H9 (cell line): Measurements from ENCODE around the gene SPHK2. TPM values are rescaled to one million over a fixed set of nuclear protein-coding genes. Genes with fewer than 3 reads are reported as not detected.
"Not testable (repeated sequence)": the region's sequence is repeated elsewhere in the genome, so short reads cannot be mapped to it uniquely, and the experiment has no call there.

Experiments used
- DNase-seq: peaks from one replicate; pipeline ENCODE4 v3.0.0-alpha.2; 2017
- H2AFZ ChIP-seq: one replicate; pipeline ENCODE4 v1.6.1; 2013; ENCODE audit warnings: mild to moderate bottlenecking, low read length, control low read depth, moderate library complexity
- H2AK5ac ChIP-seq: 2 replicates; pipeline ENCODE4 v1.6.1; 2013; ENCODE audit warnings: low read length, control low read depth, mixed read lengths; ENCODE audit not compliant: insufficient read length
- H2BK120ac ChIP-seq: one replicate; pipeline ENCODE4 v1.6.1; 2013; ENCODE audit warnings: low read depth, mild to moderate bottlenecking, low read length, control low read depth, inconsistent platforms; ENCODE audit not compliant: poor library complexity, severe bottlenecking
- H2BK12ac ChIP-seq: 2 replicates; pipeline ENCODE4 v1.6.1; 2013; ENCODE audit warnings: low read length, control low read depth, mixed read lengths, low read depth; ENCODE audit not compliant: insufficient read length
- H2BK15ac ChIP-seq: 2 replicates; pipeline ENCODE4 v1.6.1; 2013; ENCODE audit warnings: low read depth, low read length, control low read depth
- H2BK20ac ChIP-seq: one replicate; pipeline ENCODE4 v1.6.1; 2013; ENCODE audit warnings: low read depth, mild to moderate bottlenecking, low read length, control low read depth, inconsistent platforms; ENCODE audit not compliant: poor library complexity, severe bottlenecking
- H2BK5ac ChIP-seq: 2 replicates; pipeline ENCODE4 v1.6.1; 2013; ENCODE audit warnings: low read length, control low read depth, mixed read lengths; ENCODE audit not compliant: insufficient read length
- H3K14ac ChIP-seq: 2 replicates; pipeline ENCODE4 v1.6.1; 2013; ENCODE audit warnings: low read length, control low read depth; ENCODE audit not compliant: insufficient read depth
- H3K18ac ChIP-seq: 2 replicates; pipeline ENCODE4 v1.6.1; 2013; ENCODE audit warnings: low read depth, mild to moderate bottlenecking, mixed read lengths, low read length, control low read depth; ENCODE audit not compliant: insufficient read length
- H3K23ac ChIP-seq: 2 replicates; pipeline ENCODE4 v1.6.1; 2013; ENCODE audit warnings: low read length, control low read depth, mixed read lengths, low read depth; ENCODE audit not compliant: insufficient read length
- H3K23me2 ChIP-seq: 2 replicates; pipeline ENCODE4 v1.6.1; 2013; ENCODE audit warnings: low read depth, mild to moderate bottlenecking, mixed read lengths, low read length, control low read depth; ENCODE audit not compliant: insufficient read length, poor library complexity, severe bottlenecking
- H3K27ac ChIP-seq: 2 replicates; pipeline ENCODE4 v1.5.1; 2013; ENCODE audit warnings: low read length, control low read depth, mixed read lengths, low read depth; ENCODE audit not compliant: insufficient read length
- H3K27me3 ChIP-seq: 2 replicates; pipeline ENCODE4 v1.6.1; 2013; ENCODE audit warnings: low read length, control low read depth, inconsistent platforms; ENCODE audit not compliant: insufficient read depth
- H3K4ac ChIP-seq: 2 replicates; pipeline ENCODE4 v1.6.1; 2013; ENCODE audit warnings: low read depth, mild to moderate bottlenecking, control low read depth, inconsistent platforms, low read length, moderate library complexity
- H3K4me1 ChIP-seq: 2 replicates; pipeline ENCODE4 v1.6.1; 2013; ENCODE audit warnings: low read length, control low read depth, inconsistent platforms; ENCODE audit not compliant: insufficient read depth
- H3K4me2 ChIP-seq: 2 replicates; pipeline ENCODE4 v1.6.1; 2013; ENCODE audit warnings: low read length, control low read depth, mixed read lengths; ENCODE audit not compliant: insufficient read length, insufficient read depth
- H3K56ac ChIP-seq: 2 replicates; pipeline ENCODE4 v1.6.1; 2013; ENCODE audit warnings: low read depth, mild to moderate bottlenecking, mixed read lengths, low read length, control low read depth; ENCODE audit not compliant: insufficient read length
- H3K79me1 ChIP-seq: 2 replicates; pipeline ENCODE4 v1.6.1; 2013; ENCODE audit warnings: low read depth, mild to moderate bottlenecking, moderate library complexity, low read length, control low read depth, inconsistent platforms; ENCODE audit not compliant: insufficient read depth, poor library complexity, severe bottlenecking
- H3K79me2 ChIP-seq: 2 replicates; pipeline ENCODE4 v1.6.1; 2013; ENCODE audit warnings: low read length, control low read depth, inconsistent platforms; ENCODE audit not compliant: insufficient read depth
- H3K9ac ChIP-seq: 2 replicates; pipeline ENCODE4 v1.6.1; 2013; ENCODE audit warnings: low read length, control low read depth, mixed read lengths; ENCODE audit not compliant: insufficient read length; ENCODE audit errors: extremely low read depth
- H3K9me3 ChIP-seq: one replicate; pipeline ENCODE4 v1.6.1; 2013; ENCODE audit warnings: low read depth, low read length, inconsistent platforms; ENCODE audit not compliant: control insufficient read depth
- H3T11ph ChIP-seq: one replicate; pipeline ENCODE4 v1.6.1; 2013; ENCODE audit warnings: mild to moderate bottlenecking, low read length, control low read depth, inconsistent platforms
- H4K20me1 ChIP-seq: one replicate; pipeline ENCODE4 v1.6.1; 2013; ENCODE audit not compliant: control insufficient read depth, insufficient read length, insufficient read depth
- H4K5ac ChIP-seq: 2 replicates; pipeline ENCODE4 v1.6.1; 2013; ENCODE audit warnings: low read depth, mild to moderate bottlenecking, mixed read lengths, low read length, control low read depth; ENCODE audit not compliant: insufficient read length
- H4K8ac ChIP-seq: replicated peaks from 2 replicates; pipeline ENCODE4 v1.6.1; 2013; ENCODE audit warnings: low read length, control low read depth, mixed read lengths, low read depth; ENCODE audit not compliant: insufficient read length
- H4K91ac ChIP-seq: 2 replicates; pipeline ENCODE4 v1.6.1; 2013; ENCODE audit warnings: low read depth, mild to moderate bottlenecking, moderate library complexity, mixed read lengths, low read length, control low read depth; ENCODE audit not compliant: insufficient read length
- H3K27ac Mint-ChIP-seq, 3 experiments: 2 replicates in 2 of 3; 3 replicates in 1 of 3; pipeline ENCODE4 v1.8.0; 2020 to 2021; ENCODE audit warnings: mixed read lengths in 3 of 3, mild to moderate bottlenecking in 1 of 3, moderate library complexity in 1 of 3
- H3K27me3 Mint-ChIP-seq: 2 replicates; pipeline ENCODE4 v1.8.0; 2021; ENCODE audit warnings: low read depth, mild to moderate bottlenecking, moderate library complexity, mixed read lengths
- H3K36me3 Mint-ChIP-seq, 3 experiments: 2 replicates in 2 of 3; 3 replicates in 1 of 3; pipeline ENCODE4 v1.8.0; 2020 to 2021; ENCODE audit warnings: low read depth in 3 of 3, mixed read lengths in 3 of 3; ENCODE audit not compliant: insufficient read depth in 1 of 3
- H3K4me1 Mint-ChIP-seq, 2 experiments: 2 replicates each; pipeline ENCODE4 v1.8.0; 2020; ENCODE audit warnings: mixed read lengths in 2 of 2
- H3K4me3 Mint-ChIP-seq, 2 experiments: 2 replicates in 1 of 2; 3 replicates in 1 of 2; pipeline ENCODE4 v1.8.0; 2020 to 2021; ENCODE audit warnings: mild to moderate bottlenecking in 2 of 2, mixed read lengths in 2 of 2, moderate library complexity in 1 of 2
- H3K9me3 Mint-ChIP-seq, 2 experiments: 2 replicates in 1 of 2; 3 replicates in 1 of 2; pipeline ENCODE4 v1.8.0; 2020; ENCODE audit warnings: mild to moderate bottlenecking in 2 of 2, mixed read lengths in 2 of 2, moderate library complexity in 1 of 2
- CTCF ChIP-seq: fragments of 200-600 bp; sonication (generic); conservative IDR thresholded peaks from 3 replicates; pipeline ENCODE4 v1.8.0; 2021; ENCODE audit warnings: antibody characterized with exemption, mild to moderate bottlenecking
- WGBS: extraction: QIAGEN DNeasy Blood & Tissue Kit; methylation state at CpG from one replicate; pipeline ENCODE4 v1.1.7; 2013; ENCODE audit warnings: missing lambda C conversion rate, low lambda C conversion rate, mixed read lengths; ENCODE audit not compliant: insufficient read length; ENCODE audit errors: extremely low coverage; 5-methylcytosine and 5-hydroxymethylcytosine counted together
- total RNA-seq: library from RNA; stranded (reverse); gene quantifications from 2 replicates; pipeline ENCODE4 v1.2.1, GENCODE V29; 2021

The SPHK2 gene
- total RNA-seq, 1 experiment from 2014 or later, result 57.2 TPM

GRCh38 chr19:48631225-48631624 is 11.9 kb downstream of the SPHK2 start:
- Histone ChIP-seq H2BK20ac (no peak overlapping the region), H2AFZ (no peak overlapping the region), H3K4me2 (peak overlapping the region; percentile 58), H3K79me2 (no peaks in the 10 kb centered on the region), H4K20me1 (no peaks in the 10 kb centered on the region), H3T11ph (no peak overlapping the region), H3K56ac (no peak overlapping the region), H2BK15ac (no peak overlapping the region), H3K23ac (no peak overlapping the region), H3K4ac (no peak overlapping the region), H2BK5ac (no peak overlapping the region), H3K27ac (peak overlapping the region; percentile 18), H3K14ac (peak overlapping the region; percentile 54; the same call in 1 of the 2 replicates), H3K79me1 (no peaks in the 10 kb centered on the region), H2BK12ac (no peak overlapping the region), H2AK5ac (no peak overlapping the region), H3K4me1 (peaks cover 7% of the 10 kb centered on the region; the same call in 1 of the 2 replicates), H3K9me3 (no peaks in the 10 kb centered on the region), H3K18ac (peak overlapping the region; percentile 62), H3K27me3 (no peaks in the 10 kb centered on the region; the same call in 1 of the 2 replicates), H3K9ac (no peak overlapping the region), H4K8ac (no peak overlapping the region), H3K23me2 (peaks cover 23% of the 10 kb centered on the region), H4K91ac (no peak overlapping the region), H4K5ac (no peak overlapping the region), H2BK120ac (no peak overlapping the region)
- H3K4me3 Mint-ChIP-seq, result peak overlapping the region in 1 of 2 experiments; percentile 82; a peak in 3 of 5 replicates
- WGBS, result no CpG with 5 or more reads among the region's 3 CpGs
- TF ChIP-seq CTCF, result no peak
- H3K36me3 Mint-ChIP-seq, result peaks cover 5 to 24% (median 19%) of the 10 kb centered on the region in 3 experiments
- H3K9me3 Mint-ChIP-seq, result no peaks in the 10 kb centered on the region
- H3K27me3 Mint-ChIP-seq, result peaks cover 4% of the 10 kb centered on the region
- peaks cover 25 to 49% of the 10 kb centered on the region in 2 experiments for H3K4me1 Mint-ChIP-seq
- DNase-seq, result no peak
- H3K27ac Mint-ChIP-seq, result peak overlapping the region in 2 of 3 experiments; percentile 83 to 99; a peak in 2 of 7 replicates

- H3K4me1 ChIP-seq, H4K20me1 ChIP-seq, H3K79me1 ChIP-seq, H4K91ac ChIP-seq, H3K23ac ChIP-seq, H3K27me3 Mint-ChIP-seq, H2BK12ac ChIP-seq, H2AFZ ChIP-seq, H3K18ac ChIP-seq, H3K27ac ChIP-seq, H3K4me2 ChIP-seq, H3K56ac ChIP-seq, DNase-seq, H3K9ac ChIP-seq, H3K27me3 ChIP-seq, H2BK5ac ChIP-seq, H3K9me3 ChIP-seq, H3T11ph ChIP-seq, H3K14ac ChIP-seq, H2BK20ac ChIP-seq, H2BK15ac ChIP-seq, H3K4ac ChIP-seq, H3K9me3 Mint-ChIP-seq, H4K8ac ChIP-seq, H4K5ac ChIP-seq, H3K79me2 ChIP-seq, H2BK120ac ChIP-seq, H3K27ac Mint-ChIP-seq, H2AK5ac ChIP-seq: not testable (repeated sequence)
- peaks cover 3 to 21% (median 13%) of the 10 kb centered on the region in 3 experiments; a peak in 6 of 7 replicates for H3K36me3 Mint-ChIP-seq
- peaks cover 22 to 45% of the 10 kb centered on the region in 2 experiments for H3K4me1 Mint-ChIP-seq
- peak overlapping the region in 1 of 2 experiments; percentile 29; a peak in 1 of 5 replicates for H3K4me3 Mint-ChIP-seq
- H3K23me2 ChIP-seq, result peaks cover 32% of the 10 kb centered on the region
- WGBS, result no CpG with 5 or more reads among the region's 11 CpGs
Measured at GRCh38 chr19:48632286-48632685, 13.0 kb downstream of the SPHK2 start.
